HepG2 (cell line): ENCODE results near the gene RHOG. TPM values are rescaled to one million over a fixed set of nuclear protein-coding genes. Genes with fewer than 3 reads are reported as not detected.
A peak's percentile ranks its signal among the peaks of the same experiment; 100 is the strongest.

Experiments used
- ARID4A ChIP-seq: sonication (generic); formaldehyde crosslinking; IDR thresholded peaks from 2 replicates; pipeline ENCODE4 v1.5.0; 2020; ENCODE audit warnings: mild to moderate bottlenecking, missing genetic modification reagents, borderline replicate concordance
- ATRX ChIP-seq: sonication (generic); formaldehyde crosslinking; IDR thresholded peaks from 2 replicates; pipeline ENCODE4 v1.4.0; 2020; ENCODE audit warnings: missing genetic modification reagents, borderline replicate concordance
- E2F2 ChIP-seq: sonication (generic); formaldehyde crosslinking; IDR thresholded peaks from 2 replicates; pipeline ENCODE4 v1.4.0; 2020; ENCODE audit warnings: missing genetic modification reagents, borderline replicate concordance
- FOXP4 ChIP-seq: sonication (generic); formaldehyde crosslinking; IDR thresholded peaks from 2 replicates; pipeline ENCODE4 v1.4.0; 2020; ENCODE audit warnings: missing genetic modification reagents
- GABPA ChIP-seq, 2 experiments: IDR thresholded peaks; 2 replicates each; pipeline ENCODE4 v1.6.1; 2011 to 2016; ENCODE audit warnings: low read depth in 2 of 2, low read length in 1 of 2, missing biosample characterization in 1 of 2, missing genetic modification characterization in 1 of 2
- IRF1 ChIP-seq: sonication (generic); formaldehyde crosslinking; IDR thresholded peaks from 2 replicates; pipeline ENCODE4 v1.4.0; 2020; ENCODE audit warnings: low read depth, mild to moderate bottlenecking, missing genetic modification reagents
- MYPOP ChIP-seq: sonication (generic); formaldehyde crosslinking; IDR thresholded peaks from 2 replicates; pipeline ENCODE4 v1.8.1; 2023; ENCODE audit warnings: mild to moderate bottlenecking, moderate library complexity, missing genetic modification reagents
- POLR2AphosphoS2 ChIP-seq: IDR thresholded peaks from 2 replicates; pipeline ENCODE4 v1.6.1; 2011; ENCODE audit warnings: low read depth, low read length, improper control_type of control experiment
- SKI ChIP-seq: fragments of 450-650 bp; IDR thresholded peaks from one replicate; pipeline ENCODE4 v1.6.1; 2018; ENCODE audit warnings: mild to moderate bottlenecking; ENCODE audit not compliant: partially characterized antibody
- ZNF3 ChIP-seq: IDR thresholded peaks from 2 replicates; pipeline ENCODE4 v1.7.0; 2017; ENCODE audit warnings: inconsistent platforms
- ZNF335 ChIP-seq: sonication (generic); formaldehyde crosslinking; IDR thresholded peaks from 2 replicates; pipeline ENCODE4 v1.4.0; 2020; ENCODE audit warnings: missing genetic modification reagents
- ZNF383 ChIP-seq: sonication (generic); formaldehyde crosslinking; IDR thresholded peaks from 2 replicates; pipeline ENCODE4 v1.4.0; 2020; ENCODE audit warnings: missing genetic modification reagents, mild to moderate bottlenecking, borderline replicate concordance
- ZNF652 ChIP-seq: IDR thresholded peaks from 2 replicates; pipeline ENCODE4 v1.6.1; 2016; ENCODE audit warnings: low read depth, borderline replicate concordance
- ZNF784 ChIP-seq: sonication (generic); formaldehyde crosslinking; IDR thresholded peaks from 2 replicates; pipeline ENCODE4 v1.5.1; 2020; ENCODE audit warnings: missing genetic modification reagents, mild to moderate bottlenecking, borderline replicate concordance
- ZNF850 ChIP-seq: sonication (generic); formaldehyde crosslinking; conservative IDR thresholded peaks from 2 replicates; pipeline ENCODE4 v1.9.0; 2021; ENCODE audit warnings: mild to moderate bottlenecking, missing genetic modification reagents
- ZNF883 ChIP-seq: sonication (generic); formaldehyde crosslinking; IDR thresholded peaks from 2 replicates; pipeline ENCODE4 v1.5.1; 2020; ENCODE audit warnings: mild to moderate bottlenecking, missing genetic modification reagents; ENCODE audit errors: not compliant biosample characterization
- ZSCAN30 ChIP-seq: sonication (generic); formaldehyde crosslinking; IDR thresholded peaks from 2 replicates; pipeline ENCODE4 v1.5.0; 2020; ENCODE audit warnings: mild to moderate bottlenecking, missing genetic modification reagents
- polyA plus RNA-seq, 8 experiments: library from polyadenylated mRNA; depleted of rRNA in 3 of 8; stranded (reverse) in 7 of 8; unstranded in 1 of 8; fragments of >200 nt; fragmentation: Illumina TruSeq in 4 of 8; extraction: Trizol in 4 of 8; gene quantifications; 2 replicates each; pipeline versions ENCODE4 v1.2.1 to v1.2.3, GENCODE V29; 2011 to 2016; ENCODE audit warnings: low read depth in 4 of 8, missing spikeins in 1 of 8, mixed read lengths in 1 of 8; ENCODE audit not compliant: insufficient read depth in 1 of 8
- total RNA-seq, 5 experiments: library from RNA; depleted of rRNA; stranded (reverse); fragments of >200 nt; fragmentation: Illumina TruSeq; extraction: Trizol; gene quantifications; 2 replicates each; pipeline ENCODE4 v1.2.3, GENCODE V29; 2016; ENCODE audit warnings: low read depth in 1 of 5

The RHOG gene
- total and polyA plus RNA-seq, 2 of the 13 experiments (the other 11 are each of a cell fraction or from before 2014, with no cell fraction given): 7.7 to 23.4 TPM

GRCh38 chr11:3840004-3840869, 522 bp downstream of the RHOG start (continued):
- 0 out of 2 replicates have a peak, but pooled peaks have one; percentile 59 for TF ChIP-seq ZNF784
- TF ChIP-seq ZNF883: peak; percentile 39
- no peak for TF ChIP-seq GABPA (IDR thresholded peaks at IDR 0.05; ENCODE audit: low read depth, low read length)
- no peak for TF ChIP-seq GABPA (CRISPR knock-in tag; IDR thresholded peaks at IDR 0.05; ENCODE audit: low read depth)
- no peak for TF ChIP-seq ZNF652
- TF ChIP-seq IRF1 (CRISPR knock-in tag): no peak
- TF ChIP-seq MYPOP (CRISPR knock-in tag): no peak
- TF ChIP-seq ZNF383: no peak
- TF ChIP-seq SKI: no peak
- TF ChIP-seq ZNF335 (CRISPR knock-in tag): no peak; the same call in 1 of the 2 replicates
- no peak for TF ChIP-seq ZNF3 (CRISPR knock-in tag)
- no peak for TF ChIP-seq ZNF850
- TF ChIP-seq ATRX: no peak
- no peak for TF ChIP-seq POLR2AphosphoS2
- TF ChIP-seq FOXP4 (CRISPR knock-in tag): no peak
- no peak for TF ChIP-seq E2F2 (CRISPR knock-in tag)
- TF ChIP-seq ZSCAN30 (CRISPR knock-in tag): 0 out of 2 replicates have a peak, but pooled peaks have one; percentile 27
- TF ChIP-seq ARID4A: no peak
